HEK293 (cell line): Measurements from ENCODE around the gene UBE2V1.

ENCODE experiments used
- HOXA7 ChIP-seq: sonication (generic); formaldehyde crosslinking; IDR thresholded peaks from 2 replicates; pipeline ENCODE4 v1.8.1; 2022; ENCODE audit warnings: missing genetic modification reagents, borderline replicate concordance
- MYNN ChIP-seq: fragments of 450-650 bp; formaldehyde crosslinking; IDR thresholded peaks from 2 replicates; pipeline ENCODE4 v1.5.1; 2016; ENCODE audit warnings: missing biosample characterization, missing genetic modification characterization, borderline replicate concordance
- TRIM28 ChIP-seq: IDR thresholded peaks from 2 replicates; pipeline ENCODE4 v1.6.1; 2011; ENCODE audit warnings: low read length, control low read depth, borderline replicate concordance
- ZBTB48 ChIP-seq: fragments of 450-650 bp; formaldehyde crosslinking; IDR thresholded peaks from 2 replicates; pipeline ENCODE4 v1.5.1; 2016; ENCODE audit warnings: missing biosample characterization, missing genetic modification characterization
- ZEB2 ChIP-seq: fragments of 450-650 bp; formaldehyde crosslinking; IDR thresholded peaks from 2 replicates; pipeline ENCODE4 v1.5.1; 2016; ENCODE audit warnings: missing biosample characterization, missing genetic modification characterization
- ZFP3 ChIP-seq: fragments of 450-650 bp; formaldehyde crosslinking; IDR thresholded peaks from 2 replicates; pipeline ENCODE4 v1.5.1; 2016; ENCODE audit warnings: low read depth, missing biosample characterization, missing genetic modification characterization
- ZNF155 ChIP-seq: fragments of 450-650 bp; formaldehyde crosslinking; IDR thresholded peaks from 2 replicates; pipeline ENCODE4 v1.5.1; 2016; ENCODE audit warnings: missing biosample characterization, missing genetic modification characterization
- ZNF169 ChIP-seq: fragments of 450-650 bp; formaldehyde crosslinking; IDR thresholded peaks from 2 replicates; pipeline ENCODE4 v1.5.1; 2016; ENCODE audit warnings: missing biosample characterization, missing genetic modification characterization
- ZNF211 ChIP-seq: fragments of 450-650 bp; formaldehyde crosslinking; IDR thresholded peaks from 2 replicates; pipeline ENCODE4 v1.5.1; 2016; ENCODE audit warnings: low read depth, missing biosample characterization, missing genetic modification characterization
- ZNF23 ChIP-seq: fragments of 450-650 bp; formaldehyde crosslinking; IDR thresholded peaks from 2 replicates; pipeline ENCODE4 v1.5.1; 2016; ENCODE audit warnings: missing biosample characterization, missing genetic modification characterization, borderline replicate concordance
- ZNF239 ChIP-seq: fragments of 450-650 bp; formaldehyde crosslinking; IDR thresholded peaks from 2 replicates; pipeline ENCODE4 v1.5.1; 2016; ENCODE audit warnings: missing biosample characterization, missing genetic modification characterization
- ZNF248 ChIP-seq: fragments of 450-650 bp; formaldehyde crosslinking; IDR thresholded peaks from 2 replicates; pipeline ENCODE4 v1.5.1; 2017; ENCODE audit warnings: missing biosample characterization, missing genetic modification characterization
- ZNF292 ChIP-seq: fragments of 450-650 bp; formaldehyde crosslinking; IDR thresholded peaks from 2 replicates; pipeline ENCODE4 v1.5.1; 2016; ENCODE audit warnings: low read depth, missing biosample characterization, missing genetic modification characterization, borderline replicate concordance
- ZNF311 ChIP-seq: fragments of 450-650 bp; formaldehyde crosslinking; IDR thresholded peaks from 2 replicates; pipeline ENCODE4 v1.5.1; 2017; ENCODE audit warnings: missing biosample characterization, missing genetic modification characterization, borderline replicate concordance
- ZNF433 ChIP-seq: fragments of 450-650 bp; formaldehyde crosslinking; IDR thresholded peaks from 2 replicates; pipeline ENCODE4 v1.5.1; 2016; ENCODE audit warnings: missing biosample characterization, missing genetic modification characterization, low read depth
- ZNF501 ChIP-seq: fragments of 450-650 bp; formaldehyde crosslinking; IDR thresholded peaks from 2 replicates; pipeline ENCODE4 v1.5.1; 2016; ENCODE audit warnings: missing biosample characterization, missing genetic modification characterization
- ZNF529 ChIP-seq: fragments of 450-650 bp; formaldehyde crosslinking; IDR thresholded peaks from 2 replicates; pipeline ENCODE4 v1.5.1; 2017; ENCODE audit warnings: missing genetic modification characterization, missing biosample characterization; ENCODE audit not compliant: insufficient replicate concordance
- ZNF544 ChIP-seq: fragments of 450-650 bp; formaldehyde crosslinking; IDR thresholded peaks from 2 replicates; pipeline ENCODE4 v1.5.0; 2017; ENCODE audit warnings: missing biosample characterization, missing genetic modification characterization
- ZNF677 ChIP-seq: fragments of 450-650 bp; IDR thresholded peaks from 2 replicates; pipeline ENCODE4 v1.5.0; 2018; ENCODE audit warnings: missing biosample characterization, mild to moderate bottlenecking, missing genetic modification characterization, moderate library complexity
- ZNF785 ChIP-seq: fragments of 450-650 bp; formaldehyde crosslinking; IDR thresholded peaks from 2 replicates; pipeline ENCODE4 v1.5.1; 2016; ENCODE audit warnings: missing biosample characterization, missing genetic modification characterization
- TF ChIP-seq, protein P1 (sequence below): fragments of 450-650 bp; formaldehyde crosslinking; IDR thresholded peaks from 2 replicates; pipeline ENCODE4 v1.5.1; 2016; ENCODE audit warnings: missing biosample characterization, missing genetic modification characterization
- TF ChIP-seq, protein P2 (sequence below): fragments of 450-650 bp; formaldehyde crosslinking; optimal IDR thresholded peaks from 2 replicates; pipeline ENCODE3; 2016; ENCODE audit warnings: missing biosample characterization, mild to moderate bottlenecking, missing genetic modification characterization
- TF ChIP-seq, protein P3 (sequence below): fragments of 450-650 bp; formaldehyde crosslinking; IDR thresholded peaks from 2 replicates; pipeline ENCODE4 v1.5.0; 2017; ENCODE audit warnings: missing biosample characterization, missing genetic modification characterization, borderline replicate concordance
- TF ChIP-seq, protein P4 (sequence below): fragments of 450-650 bp; formaldehyde crosslinking; IDR thresholded peaks from 2 replicates; pipeline ENCODE4 v1.5.1; 2016; ENCODE audit warnings: missing biosample characterization, missing genetic modification characterization
- TF ChIP-seq, protein P5 (sequence below): fragments of 450-650 bp; formaldehyde crosslinking; IDR thresholded peaks from 2 replicates; pipeline ENCODE4 v1.5.1; 2016; ENCODE audit warnings: missing biosample characterization, missing genetic modification characterization
- TF ChIP-seq, protein P6 (sequence below): fragments of 450-650 bp; formaldehyde crosslinking; IDR thresholded peaks from 2 replicates; pipeline ENCODE4 v1.5.1; 2016; ENCODE audit warnings: missing biosample characterization, missing genetic modification characterization
- TF ChIP-seq, protein P7 (sequence below): fragments of 450-650 bp; formaldehyde crosslinking; IDR thresholded peaks from 2 replicates; pipeline ENCODE4 v1.5.1; 2016; ENCODE audit warnings: missing biosample characterization, missing genetic modification characterization

UBE2V1 gene

DNA sequence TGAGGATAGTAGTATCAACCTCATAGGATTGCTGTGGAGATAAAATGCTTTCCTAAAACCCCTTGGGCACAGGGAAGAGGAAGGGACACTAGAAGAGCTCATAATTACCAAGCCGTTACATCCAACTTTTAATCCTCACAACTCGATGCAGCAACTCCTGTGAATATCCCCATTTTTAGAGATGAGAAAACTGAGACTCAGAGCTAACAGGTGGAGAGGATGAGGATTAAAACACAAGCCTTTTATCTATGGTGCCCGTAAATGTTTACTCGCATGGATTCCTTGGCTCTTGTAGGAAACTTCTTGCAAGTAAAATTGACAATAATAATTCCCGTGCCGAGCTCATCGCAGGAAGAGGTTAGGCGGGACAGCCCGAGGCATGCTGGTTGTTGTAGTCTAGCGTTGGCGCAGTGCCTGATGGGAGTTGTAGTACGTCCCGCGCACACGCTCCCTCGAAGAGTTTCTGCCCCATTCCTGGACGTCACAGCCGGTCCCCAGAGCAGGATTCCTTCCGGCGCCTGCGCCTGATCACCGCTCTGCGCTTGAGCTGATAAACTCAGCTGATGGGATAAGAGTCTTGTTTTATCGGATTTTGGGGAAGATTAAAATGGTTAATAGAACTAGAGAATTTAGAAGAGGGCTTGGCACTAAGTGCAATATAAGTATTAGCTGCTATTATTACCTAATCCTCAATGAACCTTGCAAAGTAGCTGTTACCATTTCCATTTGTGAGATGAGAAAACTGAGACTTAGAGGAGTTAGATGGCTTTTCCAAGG is 2.8 kb upstream of the UBE2V1 start (continued):
- TF ChIP-seq, protein P1, sequence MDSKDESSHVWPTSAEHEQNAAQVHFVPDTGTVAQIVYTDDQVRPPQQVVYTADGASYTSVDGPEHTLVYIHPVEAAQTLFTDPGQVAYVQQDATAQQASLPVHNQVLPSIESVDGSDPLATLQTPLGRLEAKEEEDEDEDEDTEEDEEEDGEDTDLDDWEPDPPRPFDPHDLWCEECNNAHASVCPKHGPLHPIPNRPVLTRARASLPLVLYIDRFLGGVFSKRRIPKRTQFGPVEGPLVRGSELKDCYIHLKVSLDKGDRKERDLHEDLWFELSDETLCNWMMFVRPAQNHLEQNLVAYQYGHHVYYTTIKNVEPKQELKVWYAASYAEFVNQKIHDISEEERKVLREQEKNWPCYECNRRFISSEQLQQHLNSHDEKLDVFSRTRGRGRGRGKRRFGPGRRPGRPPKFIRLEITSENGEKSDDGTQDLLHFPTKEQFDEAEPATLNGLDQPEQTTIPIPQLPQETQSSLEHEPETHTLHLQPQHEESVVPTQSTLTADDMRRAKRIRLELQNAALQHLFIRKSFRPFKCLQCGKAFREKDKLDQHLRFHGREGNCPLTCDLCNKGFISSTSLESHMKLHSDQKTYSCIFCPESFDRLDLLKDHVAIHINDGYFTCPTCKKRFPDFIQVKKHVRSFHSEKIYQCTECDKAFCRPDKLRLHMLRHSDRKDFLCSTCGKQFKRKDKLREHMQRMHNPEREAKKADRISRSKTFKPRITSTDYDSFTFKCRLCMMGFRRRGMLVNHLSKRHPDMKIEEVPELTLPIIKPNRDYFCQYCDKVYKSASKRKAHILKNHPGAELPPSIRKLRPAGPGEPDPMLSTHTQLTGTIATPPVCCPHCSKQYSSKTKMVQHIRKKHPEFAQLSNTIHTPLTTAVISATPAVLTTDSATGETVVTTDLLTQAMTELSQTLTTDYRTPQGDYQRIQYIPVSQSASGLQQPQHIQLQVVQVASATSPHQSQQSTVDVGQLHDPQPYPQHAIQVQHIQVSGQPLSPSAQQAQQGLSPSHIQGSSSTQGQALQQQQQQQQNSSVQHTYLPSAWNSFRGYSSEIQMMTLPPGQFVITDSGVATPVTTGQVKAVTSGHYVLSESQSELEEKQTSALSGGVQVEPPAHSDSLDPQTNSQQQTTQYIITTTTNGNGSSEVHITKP (tag by site-specific recombination): 0 out of 2 replicates have a peak, but pooled peaks have one; percentile 26
- TF ChIP-seq ZBTB48 (tag by site-specific recombination) (peak; percentile 67; the same call in 1 of the 2 replicates), ZNF785 (no peak), HOXA7 (CRISPR knock-in tag) (no peak), ZNF169 (no peak), ZNF248 (tag by site-specific recombination) (no peak), ZNF211 (tag by site-specific recombination) (no peak), ZFP3 (tag by site-specific recombination) (no peak), ZNF529 (tag by site-specific recombination) (no peak), TRIM28 (peak; percentile 28; the same call in 1 of the 2 replicates), ZNF311 (tag by site-specific recombination) (no peak), MYNN (tag by site-specific recombination) (no peak), ZNF23 (tag by site-specific recombination) (no peak), ZNF433 (no peak), ZNF544 (tag by site-specific recombination) (no peak), ZNF239 (tag by site-specific recombination) (no peak), ZNF677 (tag by site-specific recombination) (no peak), ZNF501 (tag by site-specific recombination) (no peak), ZNF292 (tag by site-specific recombination) (no peak), ZEB2 (tag by site-specific recombination) (no peak), ZNF155 (tag by site-specific recombination) (no peak)
- TF ChIP-seq, protein P2, sequence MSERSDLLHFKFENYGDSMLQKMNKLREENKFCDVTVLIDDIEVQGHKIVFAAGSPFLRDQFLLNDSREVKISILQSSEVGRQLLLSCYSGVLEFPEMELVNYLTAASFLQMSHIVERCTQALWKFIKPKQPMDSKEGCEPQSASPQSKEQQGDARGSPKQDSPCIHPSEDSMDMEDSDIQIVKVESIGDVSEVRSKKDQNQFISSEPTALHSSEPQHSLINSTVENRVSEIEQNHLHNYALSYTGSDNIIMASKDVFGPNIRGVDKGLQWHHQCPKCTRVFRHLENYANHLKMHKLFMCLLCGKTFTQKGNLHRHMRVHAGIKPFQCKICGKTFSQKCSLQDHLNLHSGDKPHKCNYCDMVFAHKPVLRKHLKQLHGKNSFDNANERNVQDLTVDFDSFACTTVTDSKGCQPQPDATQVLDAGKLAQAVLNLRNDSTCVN (tag by site-specific recombination): peak; percentile 42
- TF ChIP-seq, protein P3, sequence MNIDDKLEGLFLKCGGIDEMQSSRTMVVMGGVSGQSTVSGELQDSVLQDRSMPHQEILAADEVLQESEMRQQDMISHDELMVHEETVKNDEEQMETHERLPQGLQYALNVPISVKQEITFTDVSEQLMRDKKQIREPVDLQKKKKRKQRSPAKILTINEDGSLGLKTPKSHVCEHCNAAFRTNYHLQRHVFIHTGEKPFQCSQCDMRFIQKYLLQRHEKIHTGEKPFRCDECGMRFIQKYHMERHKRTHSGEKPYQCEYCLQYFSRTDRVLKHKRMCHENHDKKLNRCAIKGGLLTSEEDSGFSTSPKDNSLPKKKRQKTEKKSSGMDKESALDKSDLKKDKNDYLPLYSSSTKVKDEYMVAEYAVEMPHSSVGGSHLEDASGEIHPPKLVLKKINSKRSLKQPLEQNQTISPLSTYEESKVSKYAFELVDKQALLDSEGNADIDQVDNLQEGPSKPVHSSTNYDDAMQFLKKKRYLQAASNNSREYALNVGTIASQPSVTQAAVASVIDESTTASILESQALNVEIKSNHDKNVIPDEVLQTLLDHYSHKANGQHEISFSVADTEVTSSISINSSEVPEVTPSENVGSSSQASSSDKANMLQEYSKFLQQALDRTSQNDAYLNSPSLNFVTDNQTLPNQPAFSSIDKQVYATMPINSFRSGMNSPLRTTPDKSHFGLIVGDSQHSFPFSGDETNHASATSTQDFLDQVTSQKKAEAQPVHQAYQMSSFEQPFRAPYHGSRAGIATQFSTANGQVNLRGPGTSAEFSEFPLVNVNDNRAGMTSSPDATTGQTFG: no peak
- TF ChIP-seq, protein P4, sequence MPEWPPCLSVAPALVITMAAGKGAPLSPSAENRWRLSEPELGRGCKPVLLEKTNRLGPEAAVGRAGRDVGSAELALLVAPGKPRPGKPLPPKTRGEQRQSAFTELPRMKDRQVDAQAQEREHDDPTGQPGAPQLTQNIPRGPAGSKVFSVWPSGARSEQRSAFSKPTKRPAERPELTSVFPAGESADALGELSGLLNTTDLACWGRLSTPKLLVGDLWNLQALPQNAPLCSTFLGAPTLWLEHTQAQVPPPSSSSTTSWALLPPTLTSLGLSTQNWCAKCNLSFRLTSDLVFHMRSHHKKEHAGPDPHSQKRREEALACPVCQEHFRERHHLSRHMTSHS (tag by site-specific recombination): no peak
- TF ChIP-seq, protein P5, sequence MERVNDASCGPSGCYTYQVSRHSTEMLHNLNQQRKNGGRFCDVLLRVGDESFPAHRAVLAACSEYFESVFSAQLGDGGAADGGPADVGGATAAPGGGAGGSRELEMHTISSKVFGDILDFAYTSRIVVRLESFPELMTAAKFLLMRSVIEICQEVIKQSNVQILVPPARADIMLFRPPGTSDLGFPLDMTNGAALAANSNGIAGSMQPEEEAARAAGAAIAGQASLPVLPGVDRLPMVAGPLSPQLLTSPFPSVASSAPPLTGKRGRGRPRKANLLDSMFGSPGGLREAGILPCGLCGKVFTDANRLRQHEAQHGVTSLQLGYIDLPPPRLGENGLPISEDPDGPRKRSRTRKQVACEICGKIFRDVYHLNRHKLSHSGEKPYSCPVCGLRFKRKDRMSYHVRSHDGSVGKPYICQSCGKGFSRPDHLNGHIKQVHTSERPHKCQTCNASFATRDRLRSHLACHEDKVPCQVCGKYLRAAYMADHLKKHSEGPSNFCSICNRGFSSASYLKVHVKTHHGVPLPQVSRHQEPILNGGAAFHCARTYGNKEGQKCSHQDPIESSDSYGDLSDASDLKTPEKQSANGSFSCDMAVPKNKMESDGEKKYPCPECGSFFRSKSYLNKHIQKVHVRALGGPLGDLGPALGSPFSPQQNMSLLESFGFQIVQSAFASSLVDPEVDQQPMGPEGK (tag by site-specific recombination): no peak
- TF ChIP-seq, protein P6, sequence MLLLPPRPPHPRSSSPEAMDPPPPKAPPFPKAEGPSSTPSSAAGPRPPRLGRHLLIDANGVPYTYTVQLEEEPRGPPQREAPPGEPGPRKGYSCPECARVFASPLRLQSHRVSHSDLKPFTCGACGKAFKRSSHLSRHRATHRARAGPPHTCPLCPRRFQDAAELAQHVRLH (tag by site-specific recombination): no peak
- TF ChIP-seq, protein P7, sequence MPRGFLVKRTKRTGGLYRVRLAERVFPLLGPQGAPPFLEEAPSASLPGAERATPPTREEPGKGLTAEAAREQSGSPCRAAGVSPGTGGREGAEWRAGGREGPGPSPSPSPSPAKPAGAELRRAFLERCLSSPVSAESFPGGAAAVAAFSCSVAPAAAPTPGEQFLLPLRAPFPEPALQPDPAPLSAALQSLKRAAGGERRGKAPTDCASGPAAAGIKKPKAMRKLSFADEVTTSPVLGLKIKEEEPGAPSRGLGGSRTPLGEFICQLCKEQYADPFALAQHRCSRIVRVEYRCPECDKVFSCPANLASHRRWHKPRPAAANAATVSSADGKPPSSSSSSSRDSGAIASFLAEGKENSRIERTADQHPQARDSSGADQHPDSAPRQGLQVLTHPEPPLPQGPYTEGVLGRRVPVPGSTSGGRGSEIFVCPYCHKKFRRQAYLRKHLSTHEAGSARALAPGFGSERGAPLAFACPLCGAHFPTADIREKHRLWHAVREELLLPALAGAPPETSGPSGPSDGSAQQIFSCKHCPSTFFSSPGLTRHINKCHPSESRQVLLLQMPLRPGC (tag by site-specific recombination): no peak
